K562 (cell line): ENCODE measurements around the gene CAPN7. TPM values are rescaled to one million over a fixed set of nuclear protein-coding genes. Genes with fewer than 3 reads are reported as not detected.

Experiments used
- DPF2 ChIP-seq: fragments of 450-650 bp; IDR thresholded peaks from 2 replicates; pipeline ENCODE4 v1.6.1; 2016
- HDAC6 ChIP-seq: IDR thresholded peaks from 2 replicates; pipeline ENCODE4 v1.6.1; 2012; ENCODE audit warnings: low read depth, mild to moderate bottlenecking, control low read depth, inconsistent platforms, low read length, moderate library complexity
- LCOR ChIP-seq: sonication (generic); formaldehyde crosslinking; IDR thresholded peaks from 2 replicates; pipeline ENCODE4 v1.8.0; 2022; ENCODE audit warnings: mild to moderate bottlenecking, missing genetic modification reagents
- MAX ChIP-seq: sonication (generic); formaldehyde crosslinking; IDR thresholded peaks from 2 replicates; pipeline ENCODE4 v1.9.0; 2022; ENCODE audit warnings: mild to moderate bottlenecking, missing genetic modification reagents
- MCM2 ChIP-seq: fragments of 450-650 bp; IDR thresholded peaks from 2 replicates; pipeline ENCODE4 v1.6.1; 2017; ENCODE audit warnings: low read depth, mild to moderate bottlenecking
- NR2C1 ChIP-seq, 2 experiments: fragments of 450-650 bp; IDR thresholded peaks; 2 replicates each; pipeline ENCODE4 v1.6.1; 2017; ENCODE audit warnings: mild to moderate bottlenecking in 2 of 2, antibody characterized with exemption in 1 of 2, inconsistent platforms in 1 of 2, missing compliant biosample characterization in 1 of 2, missing genetic modification characterization in 1 of 2
- RUNX1 ChIP-seq: sonication (generic); IDR thresholded peaks from 2 replicates; pipeline ENCODE4 v1.6.1; 2016; ENCODE audit warnings: antibody characterized with exemption, low read depth
- SAP30 ChIP-seq: fragments of 200-600 bp; sonication (generic); IDR thresholded peaks from 2 replicates; pipeline ENCODE4 v1.6.1; 2012; ENCODE audit warnings: borderline replicate concordance, low read depth, mild to moderate bottlenecking, moderate library complexity, low read length, control low read depth, inconsistent platforms; ENCODE audit not compliant: insufficient read depth, poor library complexity, severe bottlenecking
- SIN3A ChIP-seq, 2 experiments: fragments of 150-350 bp in 1 of 2; IDR thresholded peaks; 2 replicates each; pipeline ENCODE4 v1.6.1; 2011 to 2016; ENCODE audit warnings: borderline replicate concordance in 2 of 2, low read depth in 2 of 2, low read length in 2 of 2, mild to moderate bottlenecking in 2 of 2, moderate library complexity in 2 of 2; ENCODE audit not compliant: control insufficient read depth in 1 of 2
- SMAD2 ChIP-seq: fragments of 150-350 bp; IDR thresholded peaks from 2 replicates; pipeline ENCODE4 v1.6.1; 2014; ENCODE audit warnings: low read depth, mild to moderate bottlenecking, low read length
- TAF1 ChIP-seq: IDR thresholded peaks from 2 replicates; pipeline ENCODE4 v1.6.1; 2011; ENCODE audit warnings: mild to moderate bottlenecking, low read length, moderate library complexity; ENCODE audit not compliant: insufficient read depth, control insufficient read depth, severe bottlenecking; ENCODE audit errors: extremely low read depth
- ZBTB26 ChIP-seq: fragments of 450-650 bp; formaldehyde crosslinking; IDR thresholded peaks from 2 replicates; pipeline ENCODE4 v1.4.0; 2022; ENCODE audit warnings: missing genetic modification characterization
- ZC3H8 ChIP-seq: fragments of 450-650 bp; IDR thresholded peaks from 2 replicates; pipeline ENCODE4 v1.6.1; 2017
- ZKSCAN8 ChIP-seq: fragments of 200-800 bp; sonication (Bioruptor generic); IDR thresholded peaks from 2 replicates; pipeline ENCODE4 v1.6.1; 2016; ENCODE audit warnings: missing genetic modification characterization, missing compliant biosample characterization
- ZNF384 ChIP-seq: IDR thresholded peaks from 2 replicates; pipeline ENCODE4 v1.6.1; 2012; ENCODE audit warnings: low read depth, low read length, improper control_type of control experiment
- ZNF395 ChIP-seq: fragments of 200-800 bp; sonication (Bioruptor generic); IDR thresholded peaks from 2 replicates; pipeline ENCODE4 v1.6.1; 2017; ENCODE audit warnings: missing genetic modification characterization, missing compliant biosample characterization
- ZNF512 ChIP-seq: IDR thresholded peaks from 2 replicates; pipeline ENCODE4 v1.6.1; 2016; ENCODE audit warnings: missing genetic modification characterization, missing compliant biosample characterization
- ZNF740 ChIP-seq, 3 experiments: fragments of 200-800 bp in 1 of 3; sonication (Bioruptor generic) in 1 of 3; sonication (generic) in 1 of 3; formaldehyde crosslinking in 1 of 3; IDR thresholded peaks; 2 replicates each; pipeline versions ENCODE4 v1.6.1 to v1.8.0; 2016 to 2022; ENCODE audit warnings: mild to moderate bottlenecking in 2 of 3, missing compliant biosample characterization in 2 of 3, missing genetic modification characterization in 2 of 3, missing genetic modification reagents in 1 of 3
- ZNF780A ChIP-seq: fragments of 250-450 bp; sonication (Bioruptor Pico); IDR thresholded peaks from 2 replicates; pipeline ENCODE4 v1.5.0; 2021; ENCODE audit warnings: mild to moderate bottlenecking
- polyA plus RNA-seq, 8 experiments: library from polyadenylated mRNA; depleted of rRNA in 4 of 8; stranded (reverse) in 5 of 8; unstranded in 3 of 8; fragments of >200 nt; fragmentation: Nextera tagmentation in 2 of 8; fragmentation: Illumina TruSeq in 1 of 8; extraction: Ambion mirVana in 2 of 8; extraction: Trizol in 1 of 8; gene quantifications; 2 replicates each; pipeline versions ENCODE4 v1.2.1 to v1.2.3, GENCODE V29; 2011 to 2014; ENCODE audit warnings: inconsistent platforms in 1 of 8, missing spikeins in 1 of 8
- total RNA-seq, 7 experiments: library from RNA; depleted of rRNA in 6 of 7; stranded (reverse); fragments of >200 nt in 6 of 7; fragmentation: Illumina TruSeq in 2 of 7; extraction: Trizol in 2 of 7; gene quantifications; 2 replicates each; pipeline versions ENCODE4 v1.2.1 to v1.2.3, GENCODE V29; 2011 to 2021; ENCODE audit warnings: low replicate concordance in 1 of 7

The CAPN7 gene
- total and polyA plus RNA-seq, 9 of the 15 experiments (the other 6 are each of a cell fraction or from before 2014, with no cell fraction given), result 6.5 to 42.7 (median 32.7) TPM

GRCh38 chr3:15206662-15207576 is 873 bp downstream of the CAPN7 start (continued):
- TF ChIP-seq ZBTB26, result no peak
- no peak for TF ChIP-seq TAF1
- TF ChIP-seq ZNF384, result no peak
- TF ChIP-seq ZNF740 (CRISPR knock-in tag; IDR thresholded peaks at IDR 0.05), result no peak
- TF ChIP-seq ZNF740 (tag; IDR thresholded peaks at IDR 0.05), result no peak
- peak in 1 of 2 experiments; percentile 6; a peak in 1 of 4 replicates for TF ChIP-seq SIN3A (IDR thresholded peaks at IDR 0.05; ENCODE audit: borderline replicate concordance in 2 of 2, control insufficient read depth in 1 of 2, low read depth in 2 of 2, low read length in 2 of 2)
- 0 out of 2 replicates have a peak, but pooled peaks have one; percentile 17 for TF ChIP-seq MAX (CRISPR knock-in tag)
- 0 out of 2 replicates have a peak, but pooled peaks have one; percentile 7 for TF ChIP-seq DPF2
- no peak for TF ChIP-seq SMAD2
- no peak for TF ChIP-seq ZC3H8
- peak; percentile 40; the same call in 1 of the 2 replicates for TF ChIP-seq ZNF512 (tag)
- TF ChIP-seq NR2C1 (IDR thresholded peaks at IDR 0.05), result no peak
- TF ChIP-seq NR2C1 (tag; IDR thresholded peaks at IDR 0.05), result no peak
- no peak for TF ChIP-seq HDAC6
- no peak for TF ChIP-seq LCOR
- no peak for TF ChIP-seq ZKSCAN8 (CRISPR knock-in tag)
- peak; percentile 59 for TF ChIP-seq SAP30
- no peak for TF ChIP-seq ZNF395 (CRISPR knock-in tag)
- TF ChIP-seq MCM2, result no peak
- TF ChIP-seq ZNF780A, result no peak
- no peak for TF ChIP-seq RUNX1
